ENCODE data around the gene GSDME.

The GSDME gene

GRCh38 chr7:24701261-24702235, 55.7 kb downstream of the GSDME start:
- DNase-seq = no peak

GRCh38 chr7:24700521-24701260, 56.6 kb downstream of the GSDME start:
- no peak for DNase-seq

GRCh38 chr7:24698531-24699266, 58.6 kb downstream of the GSDME start:
- DNase-seq = no peak

GRCh38 chr7:24697416-24697815, 59.8 kb downstream of the GSDME start:
- DNase-seq = no peak

- DNase-seq = no peak
Observed at GRCh38 chr7:24692592-24692991, 64.7 kb downstream of the GSDME start.

- no peak for DNase-seq
Observed at GRCh38 chr7:24690251-24690650, 67.0 kb downstream of the GSDME start.

- DNase-seq = no peak
Observed at GRCh38 chr7:24685708-24686107, 71.6 kb downstream of the GSDME start.

GRCh38 chr7:24670782-24671181, 86.5 kb downstream of the GSDME start:
- DNase-seq = no peak

GRCh38 chr7:24669971-24670591, 87.2 kb downstream of the GSDME start:
- no peak for DNase-seq

GRCh38 chr7:24668927-24669635, 88.2 kb downstream of the GSDME start:
- no peak for DNase-seq

- peak; percentile 1 to 7 (median 4) for DNase-seq
Observed at GRCh38 chr7:24665564-24666294, 91.5 kb downstream of the GSDME start.

GRCh38 chr7:24660546-24660945, 96.7 kb downstream of the GSDME start:
- DNase-seq = no peak

- no peak for DNase-seq
Observed at GRCh38 chr7:24659505-24659904, 97.8 kb downstream of the GSDME start.

GRCh38 chr7:24657980-24658379, 99.3 kb downstream of the GSDME start:
- DNase-seq = no peak

GRCh38 chr7:24656608-24657007, 100.7 kb downstream of the GSDME start:
- DNase-seq = no peak

GRCh38 chr7:24654305-24654704, 103.0 kb downstream of the GSDME start:
- no peak for DNase-seq

- DNase-seq = no peak
Observed at GRCh38 chr7:24653316-24654085, 103.8 kb downstream of the GSDME start.

GRCh38 chr7:24652251-24652939, 104.9 kb downstream of the GSDME start:
- no peak for DNase-seq
